Right lobe of liver (tissue), 6 donors: ENCODE measurements around the gene CFAP92. TPM values are rescaled to one million over a fixed set of nuclear protein-coding genes. Genes with fewer than 3 reads are reported as not detected.

Experiments used
- ATAC-seq, 4 donors: fragments of 200-7000 bp; cut with Tn5 transposase; one replicate each; pipeline ENCODE4 v1.9.1; 2020; ENCODE audit warnings: mild to moderate bottlenecking in 4 of 4, moderate library complexity in 4 of 4
- DNase-seq, 3 donors: peaks; one replicate each; pipeline ENCODE4 v3.0.0-alpha.2; 2020
- H3K27ac ChIP-seq, 3 donors: fragments of 200-600 bp; one replicate each; pipeline ENCODE4 v1.8.0; 2022
- H3K27me3 ChIP-seq, 2 donors: fragments of 200-600 bp; one replicate each; pipeline ENCODE4 v1.8.0; 2022
- H3K36me3 ChIP-seq, 4 donors: fragments of 200-600 bp; sonication (generic) in 1 of 4; one replicate each; pipeline versions ENCODE4 v1.5.1 to v1.8.0; 2017 to 2022; ENCODE audit warnings: control low read depth in 1 of 4
- H3K4me1 ChIP-seq, 4 donors: fragments of 200-600 bp; sonication (generic) in 1 of 4; one replicate each; pipeline versions ENCODE4 v1.5.1 to v1.8.0; 2017 to 2022; ENCODE audit warnings: control low read depth in 1 of 4
- H3K4me3 ChIP-seq, 3 donors: fragments of 200-600 bp; one replicate each; pipeline ENCODE4 v1.8.0; 2022
- H3K9me3 ChIP-seq, 4 donors: fragments of 200-600 bp; sonication (generic) in 1 of 4; one replicate each; pipeline versions ENCODE4 v1.5.1 to v1.8.0; 2017 to 2022; ENCODE audit warnings: control low read depth in 1 of 4
- CTCF ChIP-seq, 4 donors: fragments of 200-600 bp in 3 of 4; fragments of 450-650 bp in 1 of 4; IDR thresholded peaks; one replicate each; pipeline versions ENCODE4 v1.5.1 to v1.8.0; 2016 to 2022; ENCODE audit warnings: antibody characterized with exemption in 4 of 4, mild to moderate bottlenecking in 2 of 4
- POLR2A ChIP-seq: fragments of 450-650 bp; IDR thresholded peaks from one replicate; pipeline ENCODE4 v1.6.1; 2017; ENCODE audit warnings: antibody characterized with exemption, mild to moderate bottlenecking
- WGBS: methylation state at CpG from one replicate; pipeline ENCODE4 v1.1.6; 2018; ENCODE audit warnings: low coverage, low lambda C conversion rate; ENCODE audit not compliant: insufficient coverage; ENCODE audit errors: missing lambda C conversion rate; 5-methylcytosine and 5-hydroxymethylcytosine counted together
- intact Hi-C, 2 donors: fragments of 100-400 bp; cut with DNase I; formaldehyde crosslinking; loops; one replicate each; pipeline versions ENCODE4 v1.11.2 to v1.14.1; 2022
- small RNA-seq, 2 experiments: library from RNA; depleted of rRNA; stranded (forward); fragments of <200 nt; gene quantifications; one replicate each; pipeline ENCODE3, GENCODE V24; 2016
- total RNA-seq, 6 experiments: library from RNA; depleted of rRNA in 2 of 6; stranded (reverse); fragments of >200 nt in 2 of 6; fragmentation: NEBNext Ultra II Directional in 3 of 6; extraction: Animal tissue kit (Norgen Biotek cat#: 25700) in 3 of 6; gene quantifications; one replicate each; pipeline versions ENCODE4 v1.1.0 to v1.2.4, GENCODE V29; 2016 to 2023
- donor health status: DM: no; HTN: yes; CAD: no.
- donor health status: DM: no; HTN: no; CAD: no.
- donor health status: DM: no; HTN: no; CAD: no.
- donor health status: DM: no; HTN: yes; CAD: no.
- donor health status: DM: no; HTN: yes; CAD: no.

CFAP92 gene
- total RNA-seq, 6 experiments from 2014 or later: 0.05 to 0.21 (median 0.08) TPM; not detected in 2

GRCh38 chr3:128861491-128861890 is 132.4 kb downstream of the CFAP92 start:
- TF ChIP-seq POLR2A (no peak), CTCF (IDR thresholded peaks at IDR 0.05) (no peak)
- intact Hi-C loops: no loop called here
- H3K27me3 ChIP-seq: no peaks in the 10 kb centered on the region
- H3K36me3 ChIP-seq: no peaks in the 10 kb centered on the region
- H3K4me1 ChIP-seq: no peaks in the 10 kb centered on the region
- DNase-seq: no peak
- no peak for ATAC-seq
- 100% methylated on average over 1 of the region's 6 CpGs for WGBS
- H3K9me3 ChIP-seq: peaks cover 0 to 8% (median 0%) of the 10 kb centered on the region in 4 donors
- no peak overlapping the region for H3K4me3 ChIP-seq
- no peak overlapping the region for H3K27ac ChIP-seq

Small RNAs within 50 kb of the gene (small RNA-seq; reads per million reads assigned to genes)
- 0 reads per million in 2 experiments for gene AC112484.4

Other genes with a start within 250 kb of the CFAP92 start
- gene ACAD9, start 114.5 kb downstream of the CFAP92 start, total RNA-seq: 10 to 100 TPM; 28.5 to 36.9 (median 28.9) TPM
- gene EFCC1, start 7.2 kb upstream of the CFAP92 start, total RNA-seq: 1 to 10 TPM in 2 of 6 experiments, under 1 TPM in 4; 0.25 to 1.5 (median 0.39) TPM
- under 1 TPM in 1 of 6 experiments, not detected in 5; 0.50 TPM for gene GP9, start 66.7 kb upstream of the CFAP92 start, total RNA-seq
- 10 to 100 TPM; 21.8 to 67.2 (median 38.5) TPM for gene RAB43, start 127.7 kb upstream of the CFAP92 start, total RNA-seq
- 10 to 100 TPM in 2 of 6 experiments, 1 to 10 TPM in 4; 2.8 to 10.8 (median 8.9) TPM for gene ISY1, start 167.0 kb upstream of the CFAP92 start, total RNA-seq
- gene CNBP, start 189.8 kb upstream of the CFAP92 start, total RNA-seq: 100 to 1,000 TPM; 164 to 222 (median 215) TPM